Muscle of leg (tissue), 11 donors: ENCODE results near the gene ATP1A2. TPM values are rescaled to one million over a fixed set of nuclear protein-coding genes. Genes with fewer than 3 reads are reported as not detected.

Experiments used
- DNase-seq: peaks from one replicate; pipeline ENCODE4 v3.0.0; 2013
- H3K27ac ChIP-seq: one replicate; pipeline ENCODE4 v1.5.1; 2013; ENCODE audit warnings: mild to moderate bottlenecking, low read length, control low read depth
- H3K27me3 ChIP-seq: one replicate; pipeline ENCODE4 v1.6.1; 2013; ENCODE audit warnings: low read length; ENCODE audit not compliant: control insufficient read depth, insufficient read depth
- H3K36me3 ChIP-seq: one replicate; pipeline ENCODE4 v1.6.1; 2013; ENCODE audit warnings: low read length; ENCODE audit not compliant: control insufficient read depth, insufficient read depth
- H3K4me1 ChIP-seq: one replicate; pipeline ENCODE4 v1.6.1; 2013; ENCODE audit warnings: low read length; ENCODE audit not compliant: control insufficient read depth, insufficient read depth
- H3K4me3 ChIP-seq: one replicate; pipeline ENCODE4 v1.5.1; 2013; ENCODE audit warnings: low read length, control low read depth
- H3K9me3 ChIP-seq: replicated peaks from 2 replicates; pipeline ENCODE4 v1.6.1; 2013; ENCODE audit warnings: low read depth, low read length; ENCODE audit not compliant: control insufficient read depth
- WGBS: methylation state at CpG from one replicate; pipeline ENCODE4 v1.1.5; 2013; ENCODE audit warnings: missing lambda C conversion rate; ENCODE audit not compliant: insufficient coverage; 5-methylcytosine and 5-hydroxymethylcytosine counted together
- polyA plus RNA-seq, 8 donors: library from polyadenylated mRNA; unstranded; fragments of 120-200 nt; gene quantifications; one replicate each; pipeline versions ENCODE4 v1.2.1 to v1.2.3, GENCODE V29; 2013; ENCODE audit warnings: inconsistent platforms in 1 of 8, low replicate concordance in 1 of 8; ENCODE audit not compliant: insufficient read length in 8 of 8, insufficient read depth in 1 of 8
- total RNA-seq: library from RNA; stranded (reverse); fragments of 120-200 nt; gene quantifications from one replicate; pipeline ENCODE4 v1.2.4, GENCODE V29; 2013

Gene ATP1A2
- total and polyA plus RNA-seq, 9 donors: 44.6 to 85.6 (median 58.1) TPM

GRCh38 chr1:160129966-160130365, 14.4 kb downstream of the ATP1A2 start:
- Histone ChIP-seq H3K9me3 (no peaks in the 10 kb centered on the region), H3K4me1 (peaks cover 2% of the 10 kb centered on the region), H3K36me3 (peaks cover 76% of the 10 kb centered on the region), H3K27ac (no peak overlapping the region), H3K4me3 (no peak overlapping the region), H3K27me3 (no peaks in the 10 kb centered on the region)
- DNase-seq: no peak
- 78% methylated on average over 11 of the region's 11 CpGs for WGBS

- Histone ChIP-seq H3K36me3 (peaks cover 76% of the 10 kb centered on the region), H3K27me3 (no peaks in the 10 kb centered on the region), H3K27ac (no peak overlapping the region), H3K4me1 (peaks cover 2% of the 10 kb centered on the region), H3K4me3 (no peak overlapping the region), H3K9me3 (no peaks in the 10 kb centered on the region)
- WGBS: 46% methylated on average over 2 of the region's 5 CpGs
- DNase-seq: no peak
Measured at GRCh38 chr1:160130486-160130885, 14.9 kb downstream of the ATP1A2 start.

- H3K4me1 ChIP-seq: peaks cover 2% of the 10 kb centered on the region
- no CpG with 5 or more reads among the region's 1 CpG for WGBS
- no peaks in the 10 kb centered on the region for H3K9me3 ChIP-seq
- H3K36me3 ChIP-seq: peaks cover 77% of the 10 kb centered on the region
- H3K27ac ChIP-seq: no peak overlapping the region
- no peak for DNase-seq
- no peak overlapping the region for H3K4me3 ChIP-seq
- no peaks in the 10 kb centered on the region for H3K27me3 ChIP-seq
Measured at GRCh38 chr1:160130939-160131338, 15.4 kb downstream of the ATP1A2 start.

GRCh38 chr1:160131803-160132565, 16.4 kb downstream of the ATP1A2 start:
- 65% methylated on average over 7 of the region's 8 CpGs for WGBS
- H3K36me3 ChIP-seq: peaks cover 86% of the 10 kb centered on the region
- H3K27ac ChIP-seq: no peak overlapping the region
- DNase-seq: no peak
- peaks cover 2% of the 10 kb centered on the region for H3K4me1 ChIP-seq
- H3K9me3 ChIP-seq: no peaks in the 10 kb centered on the region
- H3K27me3 ChIP-seq: no peaks in the 10 kb centered on the region
- no peak overlapping the region for H3K4me3 ChIP-seq

- 86% methylated on average over 7 of the region's 9 CpGs for WGBS
- Histone ChIP-seq H3K9me3 (no peaks in the 10 kb centered on the region), H3K36me3 (peaks cover 73% of the 10 kb centered on the region), H3K27me3 (no peaks in the 10 kb centered on the region), H3K4me1 (no peaks in the 10 kb centered on the region), H3K4me3 (no peak overlapping the region), H3K27ac (no peak overlapping the region)
- no peak for DNase-seq
Measured at GRCh38 chr1:160133990-160134770, 18.6 kb downstream of the ATP1A2 start.

GRCh38 chr1:160134791-160135572, 19.4 kb downstream of the ATP1A2 start:
- Histone ChIP-seq H3K4me3 (no peak overlapping the region), H3K36me3 (peaks cover 73% of the 10 kb centered on the region), H3K27ac (no peak overlapping the region), H3K27me3 (no peaks in the 10 kb centered on the region), H3K4me1 (no peaks in the 10 kb centered on the region), H3K9me3 (no peaks in the 10 kb centered on the region)
- WGBS: 84% methylated on average over 18 of the region's 20 CpGs
- DNase-seq: no peak

GRCh38 chr1:160136121-160136925, 20.8 kb downstream of the ATP1A2 start:
- Histone ChIP-seq H3K4me3 (no peak overlapping the region), H3K36me3 (peaks cover 71% of the 10 kb centered on the region), H3K27ac (no peak overlapping the region), H3K4me1 (no peaks in the 10 kb centered on the region), H3K27me3 (no peaks in the 10 kb centered on the region), H3K9me3 (no peaks in the 10 kb centered on the region)
- no peak for DNase-seq
- WGBS: 86% methylated on average over 20 of the region's 22 CpGs

- H3K27ac ChIP-seq: no peak overlapping the region
- WGBS: 91% methylated on average over 3 of the region's 5 CpGs
- H3K36me3 ChIP-seq: peaks cover 72% of the 10 kb centered on the region
- no peak for DNase-seq
- no peaks in the 10 kb centered on the region for H3K4me1 ChIP-seq
- no peak overlapping the region for H3K4me3 ChIP-seq
- no peaks in the 10 kb centered on the region for H3K9me3 ChIP-seq
- H3K27me3 ChIP-seq: no peaks in the 10 kb centered on the region
Measured at GRCh38 chr1:160136926-160137200, 21.3 kb downstream of the ATP1A2 start.

- WGBS: 89% methylated on average over 7 of the region's 8 CpGs
- no peak for DNase-seq
Measured at GRCh38 chr1:160137216-160137862, 21.8 kb downstream of the ATP1A2 start.

More at GRCh38 chr1:160137216-160137862, 21.8 kb downstream of the ATP1A2 start:
- H3K27me3 ChIP-seq: no peaks in the 10 kb centered on the region
- no peaks in the 10 kb centered on the region for H3K9me3 ChIP-seq
- H3K27ac ChIP-seq: no peak overlapping the region
- peaks cover 70% of the 10 kb centered on the region for H3K36me3 ChIP-seq
- H3K4me1 ChIP-seq: no peaks in the 10 kb centered on the region
- no peak overlapping the region for H3K4me3 ChIP-seq
